GM19372 (cell line): ENCODE measurements around the gene GPC6.

Experiments
- ATAC-seq: cut with Tn5 transposase; IDR thresholded peaks from one replicate; pipeline ENCODE4 v1.9.1; 2021; ENCODE audit warnings: mild to moderate bottlenecking, low read depth, moderate library complexity; ENCODE audit not compliant: unreplicated experiment

GPC6 gene

DNA sequence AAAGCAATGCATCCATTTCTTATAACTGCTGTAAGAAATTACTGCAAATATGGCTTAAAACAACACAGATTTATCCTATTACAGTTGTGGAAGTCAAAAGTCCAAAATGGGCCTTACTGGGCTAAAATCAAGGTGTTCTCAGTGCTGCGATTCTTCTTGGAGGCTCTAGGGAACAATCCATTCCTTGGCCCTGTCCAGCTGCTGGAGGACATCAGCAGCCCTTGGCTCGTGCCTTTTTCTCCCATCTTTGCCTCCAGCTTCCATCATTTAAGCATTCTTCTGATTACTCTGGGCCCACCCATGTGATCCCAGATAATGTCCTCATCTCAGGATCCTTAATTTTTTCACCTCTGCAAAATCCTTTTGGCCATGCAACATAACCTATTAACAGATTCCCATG is 645.8 kb downstream of the GPC6 start:
- ATAC-seq: no peak

DNA sequence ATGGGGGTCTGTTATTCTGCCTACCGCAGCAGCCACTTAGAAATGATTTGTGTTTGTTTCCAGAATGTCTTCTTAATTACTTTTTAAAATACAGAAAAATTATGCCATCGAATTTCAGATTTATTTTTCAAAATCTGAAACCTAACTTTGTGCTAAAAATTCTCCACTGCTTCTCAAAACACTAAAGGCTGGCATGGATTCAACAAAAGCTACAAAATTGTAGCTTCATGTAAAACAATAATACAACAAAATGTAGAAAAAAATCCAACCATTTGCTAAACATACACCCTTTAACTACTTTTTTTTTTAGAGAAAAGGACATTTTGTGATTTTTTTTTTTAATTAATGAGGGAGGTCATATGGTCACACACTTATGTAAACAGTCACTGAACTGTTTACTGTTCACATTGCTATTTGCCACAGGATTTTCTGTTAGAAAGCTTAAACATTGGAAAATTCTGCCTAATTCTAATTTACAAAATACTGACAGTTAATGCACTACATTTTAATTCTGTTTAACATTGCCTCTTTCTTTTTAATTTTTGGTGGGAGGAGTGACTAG is 646.3 kb downstream of the GPC6 start:
- ATAC-seq: no peak

DNA sequence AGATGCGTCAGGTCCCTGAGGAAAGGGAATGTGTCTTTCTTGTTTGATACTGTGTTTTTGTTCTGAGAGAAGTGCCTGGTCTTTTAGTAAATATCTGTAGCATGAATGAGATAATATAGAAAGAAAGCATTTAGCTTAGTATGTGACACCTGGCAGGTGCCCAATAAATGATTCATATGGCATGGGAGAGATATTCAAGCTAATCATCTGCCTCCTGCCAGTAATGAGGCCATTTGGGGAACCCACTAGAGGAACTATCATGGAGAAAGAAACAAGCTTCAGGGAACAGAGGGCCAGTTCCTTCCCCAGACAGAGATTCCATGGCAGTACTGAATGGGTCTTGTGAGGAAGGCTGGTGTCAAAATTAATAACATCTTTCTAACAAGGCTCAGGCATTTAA is 648.9 kb downstream of the GPC6 start:
- ATAC-seq: no peak

DNA sequence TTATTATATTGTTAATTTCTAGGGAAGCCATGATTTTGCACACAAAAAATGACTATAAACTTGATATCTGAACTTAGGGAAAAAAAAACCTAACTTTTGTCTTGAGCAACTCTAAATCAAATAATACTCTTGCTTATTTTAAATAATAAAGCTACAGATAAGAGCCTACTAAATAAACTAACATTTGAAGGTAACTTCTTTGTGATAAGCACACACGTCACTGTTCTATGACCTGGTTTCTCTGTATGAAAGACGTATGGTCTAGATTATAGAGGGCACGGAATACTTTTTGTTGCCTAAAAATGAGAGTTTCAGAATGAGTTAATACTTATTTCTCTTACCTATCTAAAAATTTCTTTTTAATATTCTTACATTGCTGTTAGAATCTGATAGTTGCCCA is 649.6 kb downstream of the GPC6 start:
- no peak for ATAC-seq

DNA sequence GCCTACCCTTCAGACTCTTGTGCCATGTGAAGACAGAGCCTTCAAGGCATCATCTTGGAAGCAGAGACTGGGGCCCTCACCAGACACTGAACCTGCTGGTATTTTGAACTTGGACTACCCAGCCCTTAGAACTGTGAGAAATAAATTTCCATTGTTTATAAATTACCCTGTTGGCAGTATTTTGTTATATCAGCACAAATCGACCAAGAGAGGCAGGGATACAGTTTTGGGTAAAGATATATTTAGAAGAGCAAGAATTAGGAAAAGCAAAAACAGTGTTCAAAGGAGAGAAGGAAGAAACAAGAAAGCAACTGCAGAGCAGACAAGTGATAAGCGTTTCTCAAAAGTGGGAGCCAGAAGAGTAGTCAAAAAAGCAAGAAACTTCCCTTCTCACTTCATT is 652.1 kb downstream of the GPC6 start:
- no peak for ATAC-seq

DNA sequence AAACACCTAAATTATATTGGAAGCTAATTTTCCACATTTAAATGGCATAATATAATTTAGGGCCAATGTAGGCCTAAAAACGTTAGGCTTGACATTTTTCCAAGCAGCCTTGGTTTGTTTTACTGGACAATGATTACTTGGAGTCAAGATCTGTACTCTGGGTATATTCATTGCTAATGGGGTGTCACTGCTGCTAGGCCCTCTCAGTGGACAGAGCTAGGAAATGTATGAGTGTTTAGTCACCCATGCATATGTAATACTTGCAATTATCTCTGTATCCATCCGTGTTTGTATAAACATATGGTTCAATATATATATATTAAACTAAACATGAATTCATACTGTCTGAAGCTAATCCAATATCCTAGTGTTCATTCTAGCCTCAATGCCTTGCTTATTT is 654.8 kb downstream of the GPC6 start:
- no peak for ATAC-seq

DNA sequence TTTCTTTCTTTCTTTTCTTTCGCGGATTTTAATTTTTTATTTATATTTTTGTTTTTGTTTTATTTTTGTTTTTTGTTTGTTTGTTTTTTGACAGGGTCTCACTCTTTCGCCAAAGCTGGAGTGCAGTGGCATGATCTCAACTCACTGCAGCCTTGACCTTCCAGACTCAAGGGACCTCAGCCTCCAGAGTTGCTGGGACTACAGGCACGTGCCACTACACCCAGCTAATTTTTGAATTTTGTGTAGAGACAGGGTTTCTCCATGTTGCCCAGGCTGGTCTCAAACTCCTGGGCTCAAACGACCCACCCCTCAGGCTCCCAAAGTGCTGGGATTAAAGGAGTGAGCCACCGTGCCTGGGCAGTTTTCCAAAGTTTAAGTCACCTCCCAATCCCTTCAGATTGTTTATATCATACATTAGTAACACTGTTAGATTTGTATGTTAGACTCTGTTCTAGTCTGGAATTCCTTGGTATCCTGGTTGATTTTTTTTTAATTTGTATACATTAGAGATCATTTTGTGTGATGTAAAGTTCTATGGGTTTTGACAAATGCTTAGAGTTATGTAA is 655.6 kb downstream of the GPC6 start:
- ATAC-seq: no peak

DNA sequence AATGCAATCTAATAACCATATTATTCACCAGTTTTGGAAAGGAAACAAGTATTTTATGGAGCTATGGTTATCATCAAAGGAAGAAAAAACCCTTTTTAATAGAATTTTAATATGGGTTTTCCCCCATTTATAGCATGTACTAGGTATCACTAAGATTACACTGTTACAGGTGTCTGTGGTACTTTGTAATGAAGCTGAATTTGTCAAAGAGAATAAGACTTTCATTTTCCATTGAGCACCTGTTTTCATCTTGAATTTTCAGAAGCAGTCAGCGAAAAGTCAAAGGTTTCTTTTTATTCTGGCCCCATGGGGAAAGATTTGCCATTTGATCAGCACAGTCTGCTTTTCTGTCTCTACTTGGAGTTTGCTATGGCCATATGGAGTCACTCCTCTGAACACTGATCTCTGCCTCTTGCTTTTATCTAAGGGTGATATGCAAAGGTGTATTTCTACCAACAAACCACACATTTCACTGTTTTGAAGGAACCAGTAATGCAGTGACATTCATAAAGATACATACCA is 662.9 kb downstream of the GPC6 start:
- no peak for ATAC-seq

DNA sequence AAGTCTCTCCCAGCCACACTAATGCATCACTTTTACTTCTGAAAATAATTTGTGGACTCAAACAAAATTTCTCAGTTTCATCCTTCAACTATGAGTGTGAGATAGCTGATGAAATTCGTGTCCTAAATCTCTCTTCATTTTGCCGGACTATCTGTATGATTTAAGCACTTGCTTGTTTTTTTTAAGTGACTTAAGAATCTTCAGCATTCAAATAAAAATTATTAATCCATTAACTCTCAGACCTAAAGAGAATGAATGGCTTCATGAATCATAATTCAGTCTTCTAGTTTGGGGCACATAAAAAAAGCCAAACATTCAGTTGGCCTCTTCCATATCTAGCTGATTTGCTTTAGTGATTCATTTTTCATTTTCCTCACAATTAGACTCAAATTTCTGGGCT is 673.4 kb downstream of the GPC6 start:
- ATAC-seq: no peak

DNA sequence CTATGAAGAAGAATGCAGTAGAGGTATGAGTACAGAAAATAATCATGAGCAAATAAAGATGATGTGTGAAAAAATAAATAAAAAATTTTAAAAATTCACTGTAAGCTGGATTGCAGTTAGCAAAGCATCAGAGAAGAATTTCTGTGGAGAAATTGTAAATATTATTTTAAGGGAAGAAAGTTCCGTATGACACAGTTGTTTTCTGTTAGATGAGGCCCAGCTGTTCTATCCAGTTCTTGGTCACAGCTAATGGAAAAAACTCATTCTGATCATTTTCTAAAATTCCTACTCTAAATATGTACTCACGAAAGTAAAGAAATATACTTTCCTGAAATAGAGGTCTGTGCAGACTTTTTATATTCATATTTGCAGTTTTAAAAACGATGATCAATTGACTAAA is 674.1 kb downstream of the GPC6 start:
- ATAC-seq: no peak

DNA sequence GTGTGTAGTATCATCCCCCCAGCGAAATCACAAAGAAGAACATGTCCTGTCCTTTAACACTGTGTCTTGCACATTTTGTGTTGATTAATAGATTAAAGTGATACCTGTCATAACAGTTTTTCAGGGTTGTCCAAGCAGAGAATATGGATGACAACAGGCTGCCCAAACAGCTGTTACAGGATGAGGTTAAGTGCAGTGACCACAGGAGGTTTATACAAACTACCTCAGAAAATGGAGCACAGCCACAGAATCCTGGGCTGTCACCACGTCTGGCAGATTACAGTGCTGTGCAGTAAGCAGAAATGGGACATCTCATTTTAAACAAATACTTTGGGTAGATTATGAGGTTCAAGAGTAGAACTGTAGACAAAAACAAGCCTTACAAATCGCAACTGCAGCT is 677.3 kb downstream of the GPC6 start:
- no peak for ATAC-seq

DNA sequence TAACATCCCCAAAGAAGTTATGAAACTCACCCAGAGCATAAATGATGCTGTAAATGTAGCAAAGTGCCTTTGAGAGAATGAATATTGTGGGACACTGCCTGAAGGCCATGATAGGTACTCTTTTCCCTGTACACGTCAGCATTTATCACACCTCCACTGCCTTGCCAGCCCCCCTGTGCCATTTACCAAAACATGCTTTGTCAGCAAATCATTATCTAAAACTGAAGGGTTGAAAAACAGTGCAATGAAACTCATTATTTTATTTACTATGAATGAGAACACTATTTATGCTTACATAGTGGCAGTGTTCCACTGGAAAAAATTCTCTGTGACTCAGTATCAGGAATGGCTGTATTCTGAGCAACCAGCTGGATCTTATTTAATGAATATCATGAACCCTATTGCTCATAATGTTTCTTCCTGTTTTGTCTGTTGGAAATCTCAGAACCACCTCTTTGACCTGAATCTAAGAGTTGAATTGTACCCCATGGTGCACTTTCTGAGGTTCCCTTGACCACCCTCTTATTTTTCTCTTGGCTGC is 688.7 kb downstream of the GPC6 start:
- ATAC-seq: no peak

DNA sequence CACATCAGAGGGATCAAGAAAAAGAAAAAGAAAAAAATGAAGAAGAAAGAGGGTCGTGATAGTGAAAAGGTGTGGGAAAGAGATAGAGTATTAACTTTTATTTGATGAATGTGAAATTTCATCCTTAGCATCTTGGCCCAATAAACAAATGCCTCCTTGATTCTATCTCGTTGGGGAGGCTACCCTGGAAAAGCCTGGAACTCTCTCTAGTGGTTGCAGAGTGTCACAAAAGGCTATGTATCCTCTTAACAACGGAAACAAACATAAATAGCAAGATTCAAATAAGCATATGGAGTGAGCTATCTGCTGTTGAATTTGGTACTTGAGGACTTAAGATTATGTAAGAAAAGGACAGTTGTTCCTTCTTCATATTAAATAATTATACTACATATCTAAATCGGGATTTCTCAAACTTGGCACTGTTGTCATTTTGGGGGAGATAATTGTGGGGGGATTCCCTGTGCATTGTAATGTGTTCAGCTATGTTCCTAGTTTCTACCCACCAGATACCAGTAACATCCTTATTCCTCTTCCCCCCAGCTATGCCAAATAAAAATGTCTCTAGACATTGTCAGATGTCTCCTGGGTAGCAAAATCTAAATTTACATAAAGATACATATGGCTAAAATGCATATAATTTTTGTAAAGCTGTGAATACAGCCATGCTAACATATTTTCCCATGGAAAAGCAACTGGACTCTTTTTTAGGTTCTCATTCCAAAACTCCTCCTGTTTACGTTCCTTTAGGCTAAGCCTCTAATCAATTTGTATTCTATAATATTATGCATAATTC is 695.7 kb downstream of the GPC6 start:
- ATAC-seq: no peak

DNA sequence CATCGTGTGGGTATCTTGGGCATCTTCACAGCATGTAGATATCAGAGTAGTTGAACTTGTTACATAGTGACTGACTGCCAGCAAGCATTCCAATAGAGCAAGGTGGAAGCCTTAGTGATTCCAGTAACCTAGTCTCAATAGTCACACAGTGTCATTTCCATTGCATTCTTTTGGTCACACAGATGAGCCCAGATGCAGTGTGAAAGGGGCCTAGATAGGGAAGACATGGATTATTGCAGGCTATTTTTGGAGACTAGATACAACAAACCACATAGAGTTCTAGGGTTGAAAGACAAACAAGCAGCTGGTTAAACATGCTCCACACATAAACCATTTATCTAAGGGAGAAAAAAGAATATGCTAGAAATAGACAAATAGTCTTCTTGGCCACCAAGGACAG is 699.4 kb downstream of the GPC6 start:
- ATAC-seq: no peak

DNA sequence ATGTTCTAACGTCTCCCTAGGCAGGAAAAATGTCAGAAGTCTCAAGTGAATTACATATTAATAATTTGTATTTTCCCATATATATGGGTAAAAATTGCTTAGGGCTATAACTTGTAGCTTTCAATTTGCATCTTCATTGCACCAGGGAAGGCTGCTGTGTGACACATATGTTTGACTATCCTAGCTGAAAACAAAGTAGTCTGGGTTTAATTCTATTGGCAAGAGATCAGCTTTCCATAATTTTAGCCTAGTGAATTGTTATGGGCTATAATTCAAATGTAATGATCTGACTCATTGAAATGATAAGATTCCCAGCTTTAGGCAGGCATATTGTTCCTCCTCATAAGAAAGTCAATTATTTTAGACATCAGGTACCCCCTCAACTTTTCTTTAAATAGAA is 699.8 kb downstream of the GPC6 start:
- ATAC-seq: no peak

DNA sequence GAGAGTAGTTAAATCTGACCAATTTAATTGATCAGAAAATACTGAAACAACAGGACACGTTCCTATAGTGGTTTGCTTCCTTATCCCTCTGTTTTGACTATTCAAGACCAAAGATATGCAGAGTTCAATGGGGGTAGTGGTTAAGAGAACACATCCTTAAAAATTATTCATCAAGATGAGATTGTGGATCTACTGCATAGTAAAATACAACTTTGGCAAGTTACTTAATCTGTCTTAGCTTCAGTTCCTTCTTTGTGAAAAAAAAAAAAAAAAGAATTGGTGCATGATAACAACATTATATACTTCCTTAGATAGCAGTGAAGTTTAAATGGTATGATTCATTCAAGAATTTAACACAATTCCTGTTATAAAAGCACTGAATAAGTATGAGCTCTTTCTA is 700.8 kb downstream of the GPC6 start:
- ATAC-seq: no peak

DNA sequence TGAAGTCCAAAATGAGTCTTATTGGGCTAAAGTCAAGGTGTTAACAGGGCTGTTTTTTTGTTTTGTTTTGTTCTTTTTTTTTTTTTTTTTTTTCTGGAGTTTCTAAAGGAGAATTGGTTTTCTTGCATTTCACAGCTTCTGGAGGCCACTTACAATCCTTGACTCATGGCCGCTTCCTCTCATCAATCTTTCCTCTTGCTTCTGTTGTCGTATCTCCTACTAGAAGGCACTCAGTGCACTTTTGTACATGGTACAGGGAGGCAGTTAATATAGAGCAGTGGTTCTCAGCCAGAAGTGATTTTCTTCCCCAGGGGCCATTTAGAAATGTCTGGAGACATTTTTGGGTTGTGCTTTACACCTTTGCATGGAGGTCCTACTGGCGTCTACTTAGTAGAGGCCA is 706.3 kb downstream of the GPC6 start:
- no peak for ATAC-seq

DNA sequence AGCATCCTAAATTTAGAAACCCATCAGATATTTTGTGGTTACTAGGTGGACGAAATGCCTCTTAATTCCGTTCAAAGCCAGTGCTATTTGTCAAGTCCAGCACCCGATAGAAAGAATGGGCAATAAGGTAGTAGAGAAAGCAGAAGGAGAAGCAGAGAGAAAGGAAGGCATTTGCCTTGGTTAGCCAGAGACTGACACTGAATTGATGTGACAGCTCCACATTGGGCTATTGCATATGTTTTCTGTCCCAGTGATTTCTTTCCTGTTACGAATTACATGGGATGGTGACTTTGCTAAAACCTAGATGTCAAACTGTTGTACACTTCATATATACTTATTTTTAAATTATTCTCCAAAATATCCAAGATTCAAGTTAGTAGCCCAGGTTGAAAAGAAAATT is 710.3 kb downstream of the GPC6 start:
- no peak for ATAC-seq

DNA sequence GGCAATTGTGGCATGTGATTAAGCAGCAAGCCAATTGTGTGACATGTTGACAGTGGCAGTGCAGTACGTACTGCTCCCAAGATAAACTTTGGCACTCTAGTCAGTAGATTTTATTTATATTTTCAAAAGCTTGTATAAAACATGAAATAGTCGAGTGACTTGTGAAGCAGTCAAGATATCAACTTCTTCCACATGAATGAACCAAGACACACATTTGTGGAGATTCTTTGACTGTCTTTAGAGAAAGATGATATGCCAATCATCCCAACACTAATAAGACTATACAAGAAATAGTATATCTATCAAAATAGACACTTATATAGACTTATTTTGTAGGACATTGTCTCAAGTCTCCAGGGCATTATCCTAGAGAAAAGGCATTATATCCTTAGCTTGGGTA is 714.8 kb downstream of the GPC6 start:
- no peak for ATAC-seq

DNA sequence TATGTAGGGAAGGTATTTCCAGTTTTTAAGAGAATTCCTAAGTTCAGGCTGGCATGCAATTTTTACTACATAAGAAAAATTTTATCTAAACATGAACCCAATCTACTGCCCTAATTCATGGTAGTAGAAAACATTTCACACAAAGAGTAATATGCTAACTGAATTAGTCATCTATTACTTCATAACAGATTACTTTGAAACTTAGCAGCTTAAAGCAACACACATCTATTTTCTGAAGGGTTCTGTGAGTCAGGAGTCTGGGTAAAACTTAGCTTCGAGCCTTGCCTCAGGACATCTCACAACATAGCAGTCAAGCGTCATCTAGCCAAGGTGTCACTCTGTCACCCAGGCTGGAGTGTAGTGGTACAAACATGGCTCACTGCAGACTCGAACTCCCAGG is 715.4 kb downstream of the GPC6 start:
- no peak for ATAC-seq

DNA sequence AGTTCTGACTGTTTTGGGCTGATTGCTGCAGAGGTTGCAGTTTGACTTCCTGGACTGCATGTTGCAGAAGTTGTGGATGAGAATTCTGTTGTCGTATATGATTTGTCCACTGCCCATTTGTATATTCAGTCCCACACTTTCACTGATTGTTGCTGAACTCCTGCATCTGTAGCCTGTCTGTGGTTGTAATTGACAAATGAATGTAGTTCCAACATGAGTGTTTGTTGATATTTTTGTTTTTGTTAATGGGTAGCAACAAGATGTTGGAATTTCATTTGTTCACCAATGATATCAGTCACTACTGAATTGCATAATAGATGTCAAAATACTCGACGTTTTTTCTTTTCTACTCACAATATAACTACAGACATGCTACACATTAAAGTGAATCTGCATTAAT is 719.0 kb downstream of the GPC6 start:
- no peak for ATAC-seq

DNA sequence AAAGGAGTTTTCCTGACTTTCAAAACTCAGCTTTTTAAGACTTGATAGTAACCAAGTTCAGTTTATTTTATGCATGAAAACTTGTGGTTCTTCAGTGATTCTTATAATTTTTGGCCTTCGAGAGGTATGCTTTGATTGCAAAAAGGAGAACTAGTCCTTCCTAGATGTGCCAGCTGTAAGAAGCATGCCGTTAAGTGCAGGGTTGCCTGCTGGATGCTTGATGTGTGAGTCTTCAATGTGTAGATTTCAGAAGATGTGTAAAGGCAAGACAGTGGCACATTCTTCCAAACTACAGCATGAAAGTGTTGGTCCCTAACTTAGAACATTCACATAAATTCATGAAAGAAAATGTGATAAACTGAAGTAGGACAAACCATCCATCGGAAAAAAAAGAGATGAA is 720.4 kb downstream of the GPC6 start:
- ATAC-seq: no peak
